Measurements from ENCODE around the gene EMD. TPM values are rescaled to one million over a fixed set of nuclear protein-coding genes. Genes with fewer than 3 reads are reported as not detected.

Gene EMD
- total and polyA plus RNA-seq, 2 of the 13 experiments (the other 11 are each of a cell fraction or from before 2014, with no cell fraction given), result 14.5 to 14.9 TPM

GRCh38 chrX:154401045-154401799, 22.1 kb downstream of the EMD start (continued):
- TF ChIP-seq ZBTB43 (CRISPR knock-in tag; conservative IDR thresholded peaks at IDR 0.05) (no peak), PAF1 (CRISPR knock-in tag; IDR thresholded peaks at IDR 0.05) (peak; percentile 99), MTA3 (CRISPR knock-in tag; IDR thresholded peaks at IDR 0.05) (no peak), TRIM24 (CRISPR knock-in tag; IDR thresholded peaks at IDR 0.05) (no peak), FOXJ3 (CRISPR knock-in tag; IDR thresholded peaks at IDR 0.05; ENCODE audit: borderline replicate concordance) (no peak), SKI (IDR thresholded peaks at IDR 0.05; ENCODE audit: partially characterized antibody) (no peak), ZFP36L2 (CRISPR knock-in tag; IDR thresholded peaks at IDR 0.05) (no peak), CREBL2 (CRISPR knock-in tag; IDR thresholded peaks at IDR 0.05; ENCODE audit: borderline replicate concordance) (no peak), ZNF350 (CRISPR knock-in tag; IDR thresholded peaks at IDR 0.05; ENCODE audit: borderline replicate concordance, low read depth) (no peak), ZNF792 (CRISPR knock-in tag; IDR thresholded peaks at IDR 0.05) (peak; percentile 77; the same call in 1 of the 2 replicates), TCF7L2 (IDR thresholded peaks at IDR 0.05; ENCODE audit: low read depth, low read length) (no peak), ZNF563 (CRISPR knock-in tag; IDR thresholded peaks at IDR 0.05) (no peak), POLR2AphosphoS5 (IDR thresholded peaks at IDR 0.05; ENCODE audit: low read depth, low read length) (peak; percentile 82), CREB3 (CRISPR knock-in tag; IDR thresholded peaks at IDR 0.05) (no peak), KMT2B (CRISPR knock-in tag; IDR thresholded peaks at IDR 0.05) (no peak), IKZF5 (CRISPR knock-in tag; IDR thresholded peaks at IDR 0.05) (peak; percentile 64), AKAP8 (CRISPR knock-in tag; IDR thresholded peaks at IDR 0.05) (peak; percentile 76; the same call in 1 of the 2 replicates), ZNF564 (CRISPR knock-in tag; IDR thresholded peaks at IDR 0.05) (0 out of 2 replicates have a peak, but pooled peaks have one; percentile 52)
- TF ChIP-seq, protein P1, sequence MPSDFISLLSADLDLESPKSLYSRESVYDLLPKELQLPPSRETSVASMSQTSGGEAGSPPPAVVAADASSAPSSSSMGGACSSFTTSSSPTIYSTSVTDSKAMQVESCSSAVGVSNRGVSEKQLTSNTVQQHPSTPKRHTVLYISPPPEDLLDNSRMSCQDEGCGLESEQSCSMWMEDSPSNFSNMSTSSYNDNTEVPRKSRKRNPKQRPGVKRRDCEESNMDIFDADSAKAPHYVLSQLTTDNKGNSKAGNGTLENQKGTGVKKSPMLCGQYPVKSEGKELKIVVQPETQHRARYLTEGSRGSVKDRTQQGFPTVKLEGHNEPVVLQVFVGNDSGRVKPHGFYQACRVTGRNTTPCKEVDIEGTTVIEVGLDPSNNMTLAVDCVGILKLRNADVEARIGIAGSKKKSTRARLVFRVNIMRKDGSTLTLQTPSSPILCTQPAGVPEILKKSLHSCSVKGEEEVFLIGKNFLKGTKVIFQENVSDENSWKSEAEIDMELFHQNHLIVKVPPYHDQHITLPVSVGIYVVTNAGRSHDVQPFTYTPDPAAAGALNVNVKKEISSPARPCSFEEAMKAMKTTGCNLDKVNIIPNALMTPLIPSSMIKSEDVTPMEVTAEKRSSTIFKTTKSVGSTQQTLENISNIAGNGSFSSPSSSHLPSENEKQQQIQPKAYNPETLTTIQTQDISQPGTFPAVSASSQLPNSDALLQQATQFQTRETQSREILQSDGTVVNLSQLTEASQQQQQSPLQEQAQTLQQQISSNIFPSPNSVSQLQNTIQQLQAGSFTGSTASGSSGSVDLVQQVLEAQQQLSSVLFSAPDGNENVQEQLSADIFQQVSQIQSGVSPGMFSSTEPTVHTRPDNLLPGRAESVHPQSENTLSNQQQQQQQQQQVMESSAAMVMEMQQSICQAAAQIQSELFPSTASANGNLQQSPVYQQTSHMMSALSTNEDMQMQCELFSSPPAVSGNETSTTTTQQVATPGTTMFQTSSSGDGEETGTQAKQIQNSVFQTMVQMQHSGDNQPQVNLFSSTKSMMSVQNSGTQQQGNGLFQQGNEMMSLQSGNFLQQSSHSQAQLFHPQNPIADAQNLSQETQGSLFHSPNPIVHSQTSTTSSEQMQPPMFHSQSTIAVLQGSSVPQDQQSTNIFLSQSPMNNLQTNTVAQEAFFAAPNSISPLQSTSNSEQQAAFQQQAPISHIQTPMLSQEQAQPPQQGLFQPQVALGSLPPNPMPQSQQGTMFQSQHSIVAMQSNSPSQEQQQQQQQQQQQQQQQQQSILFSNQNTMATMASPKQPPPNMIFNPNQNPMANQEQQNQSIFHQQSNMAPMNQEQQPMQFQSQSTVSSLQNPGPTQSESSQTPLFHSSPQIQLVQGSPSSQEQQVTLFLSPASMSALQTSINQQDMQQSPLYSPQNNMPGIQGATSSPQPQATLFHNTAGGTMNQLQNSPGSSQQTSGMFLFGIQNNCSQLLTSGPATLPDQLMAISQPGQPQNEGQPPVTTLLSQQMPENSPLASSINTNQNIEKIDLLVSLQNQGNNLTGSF (CRISPR knock-in tag; IDR thresholded peaks at IDR 0.05), result no peak
- TF ChIP-seq, protein P2, sequence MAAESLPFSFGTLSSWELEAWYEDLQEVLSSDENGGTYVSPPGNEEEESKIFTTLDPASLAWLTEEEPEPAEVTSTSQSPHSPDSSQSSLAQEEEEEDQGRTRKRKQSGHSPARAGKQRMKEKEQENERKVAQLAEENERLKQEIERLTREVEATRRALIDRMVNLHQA (CRISPR knock-in tag; IDR thresholded peaks at IDR 0.05), result no peak
